ENCODE results near the gene USP20.
"Not testable (repeated sequence)": the region's sequence is repeated elsewhere in the genome, so short reads cannot be mapped to it uniquely, and the experiment has no call there.

USP20 gene

GRCh38 chr9:129889122-129889940, 54.1 kb downstream of the USP20 start:
- Histone ChIP-seq H3K27ac (ENCODE audit: low read length) (no peak overlapping the region), H3K4me3 (ENCODE audit: low read length) (peak overlapping the region; percentile 42), H3K9me3 (ENCODE audit: control insufficient read depth, low read depth, low read length) (no peaks in the 10 kb centered on the region), H3K4me1 (ENCODE audit: control insufficient read depth, low read depth, low read length) (peaks cover 24% of the 10 kb centered on the region), H3K9ac (ENCODE audit: low read length) (no peak overlapping the region), H3K27me3 (ENCODE audit: control insufficient read depth, insufficient read depth, low read length) (no peaks in the 10 kb centered on the region), H3K36me3 (ENCODE audit: control insufficient read depth, low read depth, low read length) (no peaks in the 10 kb centered on the region)

DNA sequence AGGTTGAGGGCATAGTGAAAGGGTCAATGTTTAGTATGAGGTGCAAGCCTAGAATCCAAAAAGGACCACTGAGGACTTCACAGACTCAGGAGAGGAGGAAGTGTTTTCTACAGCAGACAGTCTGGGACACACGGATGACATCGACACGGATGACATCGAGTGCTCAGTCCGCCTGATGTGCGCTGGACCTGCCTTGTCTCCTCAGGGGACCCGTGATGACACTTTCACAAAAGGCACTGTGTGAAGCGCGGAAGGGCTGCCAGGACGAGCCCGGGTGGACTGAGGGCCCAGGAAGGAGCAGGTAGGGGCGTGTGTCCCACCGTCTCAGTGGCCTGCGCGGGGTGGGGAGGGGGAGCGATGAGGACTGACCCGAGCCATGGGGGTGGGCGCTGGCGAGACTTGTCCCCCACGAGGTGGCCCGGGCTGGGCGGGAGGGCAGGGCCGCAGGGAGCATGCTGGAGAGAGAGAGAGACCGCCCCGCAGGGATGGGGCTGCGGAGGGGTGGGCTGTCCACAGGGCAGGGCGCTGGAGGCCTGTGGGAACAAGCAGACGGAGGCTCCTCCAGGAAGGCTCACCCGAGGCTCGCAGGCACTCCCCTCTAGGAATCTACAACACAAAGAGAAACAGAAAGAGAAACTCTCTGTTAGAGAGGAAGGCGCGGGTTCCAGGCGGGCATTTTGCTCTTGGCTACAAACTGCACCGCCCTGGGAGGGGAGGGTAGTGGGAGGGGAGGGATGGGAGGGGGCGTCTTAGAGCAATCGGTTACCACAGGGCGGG, 54.9 kb downstream of the USP20 start:
- Histone ChIP-seq H3K36me3 (ENCODE audit: control insufficient read depth, low read depth, low read length) (peaks cover 2% of the 10 kb centered on the region), H3K4me3 (ENCODE audit: low read length) (peak overlapping the region; percentile 42), H3K9ac (ENCODE audit: low read length) (peak overlapping the region; percentile 28), H3K9me3 (ENCODE audit: control insufficient read depth, low read depth, low read length) (no peaks in the 10 kb centered on the region), H3K4me1 (ENCODE audit: control insufficient read depth, low read depth, low read length) (peaks cover 18% of the 10 kb centered on the region), H3K27ac (ENCODE audit: low read length) (peak overlapping the region; percentile 16), H3K27me3 (ENCODE audit: control insufficient read depth, insufficient read depth, low read length) (no peaks in the 10 kb centered on the region)

GRCh38 chr9:129890718-129891299, 55.6 kb downstream of the USP20 start:
- H3K27ac ChIP-seq (ENCODE audit: low read length), result not testable (repeated sequence)
- peak overlapping the region; percentile 26 for H3K4me3 ChIP-seq (ENCODE audit: low read length)

DNA sequence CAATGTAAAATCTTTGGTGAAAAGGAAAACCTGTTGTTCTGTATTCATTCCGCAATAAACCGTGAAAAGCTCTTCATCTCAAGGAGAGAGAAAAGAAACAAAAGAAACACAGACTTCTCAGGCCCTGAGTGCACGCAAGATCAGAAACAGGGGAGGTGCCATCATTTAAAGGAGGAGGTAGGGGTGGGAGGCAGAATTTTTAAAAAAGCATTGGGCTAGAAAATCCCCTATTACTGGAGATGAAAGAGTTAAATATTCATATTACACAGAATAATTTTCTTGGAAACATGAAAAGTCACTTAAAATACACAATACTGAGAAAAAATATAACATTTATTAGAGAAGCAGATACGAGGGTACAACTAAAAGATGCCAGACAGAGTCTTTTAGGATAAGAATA, 56.3 kb downstream of the USP20 start:
- no peak overlapping the region for H3K27ac ChIP-seq (ENCODE audit: low read length)
- H3K9ac ChIP-seq (ENCODE audit: low read length), result no peak overlapping the region
- no peak overlapping the region for H3K4me3 ChIP-seq (ENCODE audit: low read length)
- H3K36me3 ChIP-seq (ENCODE audit: control insufficient read depth, low read depth, low read length), result peaks cover 4% of the 10 kb centered on the region
- H3K27me3 ChIP-seq (ENCODE audit: control insufficient read depth, insufficient read depth, low read length), result no peaks in the 10 kb centered on the region
- H3K4me1 ChIP-seq (ENCODE audit: control insufficient read depth, low read depth, low read length), result peaks cover 8% of the 10 kb centered on the region
- no peaks in the 10 kb centered on the region for H3K9me3 ChIP-seq (ENCODE audit: control insufficient read depth, low read depth, low read length)

More at GRCh38 chr9:129890718-129891299, 55.6 kb downstream of the USP20 start:
- H3K9ac ChIP-seq (ENCODE audit: low read length), result peak overlapping the region; percentile 28
- peaks cover 13% of the 10 kb centered on the region for H3K4me1 ChIP-seq (ENCODE audit: control insufficient read depth, low read depth, low read length)
- H3K36me3 ChIP-seq (ENCODE audit: control insufficient read depth, low read depth, low read length); H3K27me3 ChIP-seq (ENCODE audit: control insufficient read depth, insufficient read depth, low read length); H3K9me3 ChIP-seq (ENCODE audit: control insufficient read depth, low read depth, low read length): not testable (repeated sequence)

DNA sequence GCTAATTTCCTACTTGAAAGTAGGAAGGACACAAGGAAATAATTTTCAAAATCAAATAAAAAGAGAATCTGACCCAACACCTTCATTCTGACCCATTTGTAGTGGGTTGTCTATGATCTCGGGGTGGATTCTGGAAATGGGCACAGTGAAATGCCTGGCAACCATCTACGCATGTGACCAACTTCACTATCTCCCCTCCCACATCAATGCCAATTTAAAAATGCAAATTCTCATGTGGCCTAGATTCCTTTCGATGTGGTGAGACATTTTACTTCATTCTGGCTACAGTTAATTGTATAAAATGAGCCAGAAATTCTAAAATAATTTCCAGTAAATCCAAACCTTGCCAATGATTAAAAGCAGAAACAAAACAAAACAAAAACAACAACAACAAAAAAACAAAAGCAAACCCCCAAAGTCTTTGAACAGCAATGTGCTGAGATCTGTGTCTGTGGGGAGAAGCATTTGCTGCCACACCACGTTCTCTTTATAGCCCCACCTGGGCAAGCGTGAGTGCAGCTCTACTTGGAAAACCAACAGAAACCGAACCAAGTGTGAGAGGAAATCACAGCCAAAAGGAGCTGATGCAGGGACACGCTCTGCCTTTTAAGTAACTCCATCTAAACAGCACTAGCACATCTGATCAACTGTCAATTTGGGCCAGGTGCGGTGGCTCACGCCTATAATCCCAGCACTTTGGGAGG, 59.0 kb downstream of the USP20 start:
- Histone ChIP-seq H3K9ac (ENCODE audit: low read length) (no peak overlapping the region), H3K9me3 (ENCODE audit: control insufficient read depth, low read depth, low read length) (no peaks in the 10 kb centered on the region), H3K27ac (ENCODE audit: low read length) (no peak overlapping the region), H3K4me1 (ENCODE audit: control insufficient read depth, low read depth, low read length) (peaks cover 6% of the 10 kb centered on the region), H3K4me3 (ENCODE audit: low read length) (no peak overlapping the region), H3K27me3 (ENCODE audit: control insufficient read depth, insufficient read depth, low read length) (no peaks in the 10 kb centered on the region), H3K36me3 (ENCODE audit: control insufficient read depth, low read depth, low read length) (peaks cover 4% of the 10 kb centered on the region)

- H3K9ac ChIP-seq (ENCODE audit: low read length), result no peak overlapping the region
- H3K4me1 ChIP-seq (ENCODE audit: control insufficient read depth, low read depth, low read length), result no peaks in the 10 kb centered on the region
- no peaks in the 10 kb centered on the region for H3K27me3 ChIP-seq (ENCODE audit: control insufficient read depth, insufficient read depth, low read length)
- peaks cover 8% of the 10 kb centered on the region for H3K36me3 ChIP-seq (ENCODE audit: control insufficient read depth, low read depth, low read length)
- H3K4me3 ChIP-seq (ENCODE audit: low read length), result no peak overlapping the region
- no peaks in the 10 kb centered on the region for H3K9me3 ChIP-seq (ENCODE audit: control insufficient read depth, low read depth, low read length)
- no peak overlapping the region for H3K27ac ChIP-seq (ENCODE audit: low read length)
Measured at GRCh38 chr9:129895376-129896268, 60.4 kb downstream of the USP20 start.

DNA sequence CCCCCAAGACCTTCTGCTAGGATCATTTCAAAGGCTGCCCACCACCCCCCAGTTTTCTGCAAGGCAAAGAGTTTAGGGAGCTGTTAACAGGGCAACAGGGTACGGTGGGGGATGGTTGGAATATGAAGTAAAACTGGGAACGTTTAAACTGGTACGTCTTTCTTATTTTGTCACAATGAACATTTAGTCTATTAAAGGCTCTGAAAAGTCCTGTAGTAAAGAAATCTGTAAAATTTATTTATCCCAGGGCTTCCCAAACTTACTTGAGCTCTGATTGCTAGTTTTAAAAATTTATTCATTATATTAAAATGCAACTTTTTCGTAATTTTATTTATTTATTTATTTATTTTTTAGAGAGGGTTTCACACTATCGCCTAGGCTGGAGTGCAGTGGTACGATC, 62.0 kb downstream of the USP20 start:
- Histone ChIP-seq H3K9ac (ENCODE audit: low read length) (no peak overlapping the region), H3K4me3 (ENCODE audit: low read length) (no peak overlapping the region), H3K36me3 (ENCODE audit: control insufficient read depth, low read depth, low read length) (peaks cover 13% of the 10 kb centered on the region), H3K27ac (ENCODE audit: low read length) (no peak overlapping the region), H3K4me1 (ENCODE audit: control insufficient read depth, low read depth, low read length) (no peaks in the 10 kb centered on the region), H3K27me3 (ENCODE audit: control insufficient read depth, insufficient read depth, low read length) (no peaks in the 10 kb centered on the region), H3K9me3 (ENCODE audit: control insufficient read depth, low read depth, low read length) (no peaks in the 10 kb centered on the region)

DNA sequence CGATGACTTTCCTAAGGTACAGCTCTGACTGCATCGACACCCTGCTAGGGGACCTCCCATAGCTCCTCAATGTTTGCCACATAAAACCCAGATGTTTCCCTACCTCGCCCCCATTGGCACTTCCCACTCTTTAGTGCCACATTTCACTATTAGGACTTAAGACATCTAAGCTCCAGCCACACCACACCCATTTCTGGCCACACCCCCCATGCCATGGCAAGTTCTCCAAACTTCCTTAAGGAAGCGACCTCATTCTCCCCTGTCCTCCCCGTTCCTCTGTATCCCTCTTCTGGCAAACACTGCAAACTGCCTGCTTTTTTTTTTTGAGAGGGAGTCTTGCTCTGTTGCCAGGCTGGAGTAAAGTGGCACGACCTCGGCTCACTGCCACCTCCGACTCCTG, 62.9 kb downstream of the USP20 start:
- no peaks in the 10 kb centered on the region for H3K4me1 ChIP-seq (ENCODE audit: control insufficient read depth, low read depth, low read length)
- H3K27ac ChIP-seq (ENCODE audit: low read length), result no peak overlapping the region
- no peaks in the 10 kb centered on the region for H3K27me3 ChIP-seq (ENCODE audit: control insufficient read depth, insufficient read depth, low read length)
- H3K36me3 ChIP-seq (ENCODE audit: control insufficient read depth, low read depth, low read length), result peaks cover 13% of the 10 kb centered on the region
- H3K9ac ChIP-seq (ENCODE audit: low read length), result no peak overlapping the region
- no peaks in the 10 kb centered on the region for H3K9me3 ChIP-seq (ENCODE audit: control insufficient read depth, low read depth, low read length)
- no peak overlapping the region for H3K4me3 ChIP-seq (ENCODE audit: low read length)

GRCh38 chr9:129899620-129900019, 64.4 kb downstream of the USP20 start:
- no peak overlapping the region for H3K9ac ChIP-seq (ENCODE audit: low read length)
- H3K4me3 ChIP-seq (ENCODE audit: low read length), result no peak overlapping the region
- H3K4me1 ChIP-seq (ENCODE audit: control insufficient read depth, low read depth, low read length), result no peaks in the 10 kb centered on the region
- H3K27me3 ChIP-seq (ENCODE audit: control insufficient read depth, insufficient read depth, low read length), result no peaks in the 10 kb centered on the region
- H3K27ac ChIP-seq (ENCODE audit: low read length), result no peak overlapping the region
- H3K9me3 ChIP-seq (ENCODE audit: control insufficient read depth, low read depth, low read length), result no peaks in the 10 kb centered on the region
- H3K36me3 ChIP-seq (ENCODE audit: control insufficient read depth, low read depth, low read length), result peaks cover 13% of the 10 kb centered on the region

DNA sequence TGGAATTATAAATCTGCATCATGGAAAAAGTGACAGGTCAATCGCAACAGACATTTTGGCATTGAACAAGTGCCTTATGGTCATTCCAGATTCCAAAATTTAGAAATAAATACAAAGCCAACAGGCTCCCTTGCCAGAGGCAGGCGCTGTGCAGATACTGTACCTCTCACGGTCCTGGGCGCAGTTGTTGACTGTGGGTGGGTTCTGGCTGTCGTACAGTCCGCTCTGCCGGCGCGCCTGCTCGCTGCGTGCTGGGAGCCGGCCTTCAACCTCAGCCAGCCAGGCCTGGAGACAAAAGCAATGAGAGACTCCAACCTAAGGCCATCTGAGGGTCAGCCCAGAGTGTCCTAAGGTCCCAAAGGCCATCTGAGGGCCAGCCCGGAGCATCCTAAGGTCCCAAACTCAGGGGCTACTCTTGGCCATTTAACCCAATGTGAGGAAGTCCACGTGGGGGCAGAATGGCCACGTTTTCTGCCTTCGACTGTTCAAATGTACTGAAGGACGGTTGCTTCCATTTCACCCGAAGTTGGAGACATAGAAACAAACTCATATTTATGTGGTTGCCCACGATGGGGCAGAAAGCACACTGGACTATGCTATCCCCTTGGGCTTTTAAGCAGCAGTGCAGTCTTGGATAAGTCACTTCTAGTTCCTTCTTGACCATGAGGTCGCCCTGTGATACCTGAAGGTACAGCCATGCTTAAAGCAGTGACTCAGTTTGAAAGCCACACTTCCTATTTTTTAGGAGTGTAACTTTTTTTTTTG, 65.2 kb downstream of the USP20 start:
- Histone ChIP-seq H3K27me3 (ENCODE audit: control insufficient read depth, insufficient read depth, low read length) (no peaks in the 10 kb centered on the region), H3K9ac (ENCODE audit: low read length) (no peak overlapping the region), H3K4me3 (ENCODE audit: low read length) (no peak overlapping the region), H3K27ac (ENCODE audit: low read length) (no peak overlapping the region), H3K9me3 (ENCODE audit: control insufficient read depth, low read depth, low read length) (no peaks in the 10 kb centered on the region), H3K4me1 (ENCODE audit: control insufficient read depth, low read depth, low read length) (no peaks in the 10 kb centered on the region), H3K36me3 (ENCODE audit: control insufficient read depth, low read depth, low read length) (peaks cover 8% of the 10 kb centered on the region)

Data from iPS-18a (cell line).